ENCODE measurements around the gene GSTM5. TPM values are rescaled to one million over a fixed set of nuclear protein-coding genes. Genes with fewer than 3 reads are reported as not detected.
"Not testable (repeated sequence)": the region's sequence is repeated elsewhere in the genome, so short reads cannot be mapped to it uniquely, and the experiment has no call there.

GSTM5 gene
- total and polyA plus RNA-seq, 7 experiments from 2014 or later: 0.42 to 0.81 TPM; not detected in 5

DNA sequence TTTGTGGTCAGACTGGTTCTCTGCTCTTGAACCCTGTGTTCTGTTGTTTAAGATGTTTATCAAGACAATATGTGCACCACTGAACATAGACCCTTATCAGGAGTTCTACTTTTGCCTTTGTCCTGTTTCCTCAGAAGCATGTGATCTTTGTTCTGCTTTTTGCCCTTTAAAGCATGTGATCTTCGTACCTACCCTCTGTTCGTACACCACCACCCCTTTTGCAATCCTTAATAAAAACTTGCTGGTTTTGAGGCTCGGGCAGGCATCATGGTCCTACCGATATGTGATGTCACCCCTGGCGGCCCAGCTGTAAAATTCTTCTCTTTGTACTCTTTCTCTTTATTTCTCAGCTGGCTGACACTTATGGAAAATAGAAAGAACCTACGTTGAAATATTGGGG is 27.3 kb upstream of the GSTM5 start:
- H3K36me3 Mint-ChIP-seq; H3K27me3 ChIP-seq (ENCODE audit: control insufficient read depth in 2 of 2, insufficient read depth in 2 of 2, low read length in 2 of 2); POLR2A ChIA-PET; H3K4me3 Mint-ChIP-seq; H3K27ac Mint-ChIP-seq; H3K9me3 ChIP-seq (ENCODE audit: control insufficient read depth in 2 of 3, low read length in 3 of 3); H3K36me3 ChIP-seq (ENCODE audit: control insufficient read depth in 2 of 3, insufficient read depth in 3 of 3, low read length in 3 of 3); H3K4me1 ChIP-seq (ENCODE audit: control insufficient read depth in 2 of 2, insufficient read depth in 2 of 2, low read length in 2 of 2); CTCF ChIA-PET; ATAC-seq; H3K9me3 Mint-ChIP-seq; DNase-seq; H3K4me3 ChIP-seq (ENCODE audit: low read length); H3K27me3 Mint-ChIP-seq; H3K27ac ChIP-seq (ENCODE audit: low read depth, low read length): not testable (repeated sequence)
- intact Hi-C loops (cut with micrococcal nuclease): loop anchor here in 1 of 2 donors (5.0 kb wide), 1 partner anchor 137 kb away; the partner anchor contains the start of gene GNAI3
- H3K4me1 Mint-ChIP-seq: peaks cover 0 to 19% (median 8%) of the 10 kb centered on the region in 7 donors

DNA sequence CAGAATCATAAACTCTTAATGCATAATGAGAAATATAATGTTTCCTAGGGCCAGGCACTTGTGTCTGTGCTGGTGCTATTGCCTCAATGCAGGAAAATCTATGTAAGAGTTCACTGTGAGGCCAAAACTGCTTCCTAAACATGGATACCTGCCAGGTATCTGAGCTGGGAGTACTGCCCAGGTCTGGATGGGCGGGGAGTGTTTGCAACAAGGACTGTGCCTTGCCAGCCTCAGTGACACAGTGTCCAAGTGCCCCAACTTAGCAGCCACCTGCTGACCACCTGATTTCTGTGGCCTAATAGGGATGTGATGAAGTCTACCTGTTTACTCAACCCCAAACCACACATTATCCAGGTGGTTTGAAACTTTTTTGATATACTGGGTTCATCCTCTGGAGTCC is 26.7 kb upstream of the GSTM5 start:
- peaks cover 0 to 22% (median 8%) of the 10 kb centered on the region in 7 donors for H3K4me1 Mint-ChIP-seq
- H3K27me3 Mint-ChIP-seq, POLR2A ChIA-PET: not testable (repeated sequence)

DNA sequence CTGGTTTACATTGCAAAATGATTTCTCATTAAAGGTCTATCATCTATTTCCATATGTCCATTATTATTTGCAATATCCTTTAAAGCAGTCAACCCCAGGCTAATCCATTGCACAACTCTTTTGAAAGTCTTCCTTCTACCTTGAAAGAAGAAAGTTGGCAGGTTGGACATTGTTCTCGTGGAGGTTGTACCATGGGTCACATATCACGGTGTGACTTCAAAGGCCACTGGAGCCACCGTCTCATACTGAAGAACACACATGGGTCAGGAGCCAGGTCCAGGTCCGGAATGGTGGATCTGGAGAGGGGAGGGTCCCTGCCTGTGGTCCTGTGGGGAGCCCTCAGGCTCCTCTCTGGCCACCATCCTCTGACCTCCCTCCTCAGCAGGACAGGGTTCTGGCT is 26.2 kb upstream of the GSTM5 start:
- H3K36me3 Mint-ChIP-seq: peaks cover 0 to 13% (median 10%) of the 10 kb centered on the region in 5 donors
- CTCF ChIA-PET: not testable (repeated sequence)
- intact Hi-C loops (cut with micrococcal nuclease): loop anchor here in 1 of 2 donors (2.0 to 5.0 kb wide), 5 partner anchors 17 to 349 kb away; partner anchors contain the start of genes GNAI3, GSTM2, GSTM3 and STRIP1

More for the DNA sequence above, 26.7 kb upstream of the GSTM5 start:
- H3K4me3 ChIP-seq (ENCODE audit: low read length); H3K9me3 Mint-ChIP-seq; H3K4me3 Mint-ChIP-seq; ATAC-seq; CTCF ChIA-PET; DNase-seq; H3K27me3 ChIP-seq (ENCODE audit: control insufficient read depth in 2 of 2, insufficient read depth in 2 of 2, low read length in 2 of 2); H3K27ac ChIP-seq (ENCODE audit: low read depth, low read length); H3K4me1 ChIP-seq (ENCODE audit: control insufficient read depth in 2 of 2, insufficient read depth in 2 of 2, low read length in 2 of 2); H3K9me3 ChIP-seq (ENCODE audit: control insufficient read depth in 2 of 3, low read length in 3 of 3); H3K27ac Mint-ChIP-seq; H3K36me3 ChIP-seq (ENCODE audit: control insufficient read depth in 2 of 3, insufficient read depth in 3 of 3, low read length in 3 of 3): not testable (repeated sequence)
- intact Hi-C loops (cut with micrococcal nuclease): loop anchor here in 1 of 2 donors (5.0 kb wide), 1 partner anchor 138 kb away; the partner anchor contains the start of gene GNAI3
- H3K36me3 Mint-ChIP-seq: peaks cover 0 to 12% (median 6%) of the 10 kb centered on the region in 5 donors

DNA sequence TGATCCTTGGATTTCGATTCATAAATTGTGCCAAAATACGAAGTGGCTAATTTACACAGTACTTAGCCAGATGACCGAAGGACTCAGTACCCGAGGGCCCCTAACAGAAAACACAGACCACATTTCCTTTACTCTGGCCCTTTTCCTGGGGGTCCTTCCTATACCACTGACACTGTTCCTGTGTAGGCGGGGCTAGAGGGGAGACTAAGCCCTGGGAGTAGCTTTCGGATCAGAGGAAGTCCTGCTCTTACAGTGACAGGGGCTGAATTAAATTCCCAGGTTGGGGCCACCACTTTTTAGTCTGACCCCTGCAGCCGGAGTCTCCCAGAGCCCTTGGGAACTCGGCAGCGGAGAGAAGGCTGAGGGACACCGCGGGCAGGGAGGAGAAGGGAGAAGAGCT is 24.9 kb upstream of the GSTM5 start:
- intact Hi-C loops (cut with micrococcal nuclease): loop anchor here in 1 of 2 donors (2.0 to 5.0 kb wide), 5 partner anchors 18 to 348 kb away; partner anchors contain the start of genes GNAI3, GSTM2, GSTM3 and STRIP1
- H3K4me3 ChIP-seq (ENCODE audit: low read length); H3K36me3 ChIP-seq (ENCODE audit: control insufficient read depth in 2 of 3, insufficient read depth in 3 of 3, low read length in 3 of 3); H3K9me3 ChIP-seq (ENCODE audit: control insufficient read depth in 2 of 3, low read length in 3 of 3); H3K4me1 ChIP-seq (ENCODE audit: control insufficient read depth in 2 of 2, insufficient read depth in 2 of 2, low read length in 2 of 2); H3K27me3 ChIP-seq (ENCODE audit: control insufficient read depth in 2 of 2, insufficient read depth in 2 of 2, low read length in 2 of 2); POLR2A ChIA-PET; H3K9me3 Mint-ChIP-seq; DNase-seq; ATAC-seq; H3K27me3 Mint-ChIP-seq; CTCF ChIA-PET: not testable (repeated sequence)
- Mint-ChIP-seq H3K36me3 (peaks cover 0 to 16% (median 13%) of the 10 kb centered on the region in 5 donors), H3K4me1 (peaks cover 0 to 27% (median 8%) of the 10 kb centered on the region in 7 donors), H3K4me3 (peak overlapping the region in 7 of 10 donors; percentile 81 to 99 (median 90)), H3K27ac (peak overlapping the region in 6 of 9 donors; percentile 88 to 96 (median 94))
- H3K27ac ChIP-seq (ENCODE audit: low read depth, low read length): peak overlapping the region; percentile 53

More for the DNA sequence above, 26.2 kb upstream of the GSTM5 start:
- H3K4me1 ChIP-seq (ENCODE audit: control insufficient read depth in 2 of 2, insufficient read depth in 2 of 2, low read length in 2 of 2); ATAC-seq; H3K4me3 ChIP-seq (ENCODE audit: low read length); H3K9me3 ChIP-seq (ENCODE audit: control insufficient read depth in 2 of 3, low read length in 3 of 3); H3K27ac Mint-ChIP-seq; DNase-seq; H3K36me3 ChIP-seq (ENCODE audit: control insufficient read depth in 2 of 3, insufficient read depth in 3 of 3, low read length in 3 of 3); H3K27me3 Mint-ChIP-seq; H3K27ac ChIP-seq (ENCODE audit: low read depth, low read length); POLR2A ChIA-PET; H3K27me3 ChIP-seq (ENCODE audit: control insufficient read depth in 2 of 2, insufficient read depth in 2 of 2, low read length in 2 of 2); H3K9me3 Mint-ChIP-seq; H3K4me3 Mint-ChIP-seq: not testable (repeated sequence)
- peaks cover 0 to 27% (median 8%) of the 10 kb centered on the region in 7 donors for H3K4me1 Mint-ChIP-seq

DNA sequence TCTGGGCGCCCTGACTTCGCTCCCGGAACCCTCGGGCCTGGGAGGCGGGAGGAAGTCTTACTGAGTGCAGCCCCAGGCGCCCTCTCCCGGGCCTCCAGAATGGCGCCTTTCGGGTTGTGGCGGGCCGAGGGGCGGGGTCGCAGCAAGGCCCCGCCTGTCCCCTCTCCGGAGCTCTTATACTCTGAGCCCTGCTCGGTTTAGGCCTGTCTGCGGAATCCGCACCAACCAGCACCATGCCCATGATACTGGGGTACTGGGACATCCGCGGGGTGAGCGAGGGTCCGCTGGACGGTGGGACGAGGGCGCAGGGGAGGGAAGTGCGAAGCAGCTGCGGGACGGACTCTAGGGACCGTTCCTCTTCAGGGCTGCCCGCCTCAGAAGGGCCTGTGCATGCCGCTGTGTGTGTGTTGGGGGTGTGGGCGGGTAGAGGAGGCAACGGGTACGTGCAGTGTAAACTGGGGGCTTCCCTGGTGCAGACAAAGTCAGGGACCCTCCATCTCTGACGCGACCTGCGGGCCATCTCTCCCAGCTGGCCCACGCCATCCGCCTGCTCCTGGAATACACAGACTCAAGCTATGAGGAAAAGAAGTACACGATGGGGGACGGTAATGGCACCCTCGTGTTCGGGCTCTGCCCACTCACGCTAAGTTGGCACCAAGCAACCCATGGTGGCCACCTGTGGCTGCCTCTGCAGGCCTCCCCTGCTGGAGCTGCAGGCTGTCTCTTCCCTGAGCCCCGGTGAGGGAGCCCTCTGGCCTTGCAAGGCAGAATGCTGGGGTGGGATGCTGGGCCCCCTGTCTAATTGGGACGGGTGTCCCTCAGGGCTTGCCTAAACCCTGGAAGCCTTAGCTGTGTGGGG is 24.2 kb upstream of the GSTM5 start, which contains the start of gene GSTM1:
Gene GSTM1 (plus strand): TSS at position 177 of the 859 bp plus-strand sequence. CDS start 57 bp downstream, at position 234.
- Histone ChIP-seq H3K27ac (ENCODE audit: low read depth, low read length) (peak within 1 kb of the TSS; percentile 70), H3K27me3 (ENCODE audit: control insufficient read depth in 2 of 2, insufficient read depth in 2 of 2, low read length in 2 of 2) (no peaks in the 10 kb centered on the region), H3K4me3 (ENCODE audit: low read length) (no peak within 1 kb of the TSS), H3K9me3 (ENCODE audit: control insufficient read depth in 2 of 3, low read length in 3 of 3) (no peaks in the 10 kb centered on the region), H3K36me3 (ENCODE audit: control insufficient read depth in 2 of 3, insufficient read depth in 3 of 3, low read length in 3 of 3) (no peaks in the 10 kb centered on the region), H3K4me1 (ENCODE audit: control insufficient read depth in 2 of 2, insufficient read depth in 2 of 2, low read length in 2 of 2) (no peaks in the 10 kb centered on the region)
- Mint-ChIP-seq H3K4me3 (peak within 1 kb of the TSS in 7 of 10 donors; percentile 81 to 99 (median 90)), H3K9me3 (peaks cover 0 to 6% (median 0%) of the 10 kb centered on the region in 11 donors), H3K27ac (peak within 1 kb of the TSS in 6 of 9 donors; percentile 88 to 96 (median 94)), H3K4me1 (peaks cover 0 to 27% (median 8%) of the 10 kb centered on the region in 7 donors), H3K27me3 (no peaks in the 10 kb centered on the region), H3K36me3 (peaks cover 0 to 16% (median 13%) of the 10 kb centered on the region in 5 donors)
- no peak for ATAC-seq
- ChIA-PET CTCF (no interaction called here), POLR2A (no interaction called here)
- intact Hi-C loops (cut with micrococcal nuclease): loop anchor here in 1 of 2 donors (2.0 to 5.0 kb wide), 6 partner anchors 19 to 347 kb away; partner anchors contain the start of genes GNAI3, GSTM2, GSTM3 and STRIP1
- peak in 5 of 9 donors; percentile 74 to 89 (median 82) for DNase-seq

DNA sequence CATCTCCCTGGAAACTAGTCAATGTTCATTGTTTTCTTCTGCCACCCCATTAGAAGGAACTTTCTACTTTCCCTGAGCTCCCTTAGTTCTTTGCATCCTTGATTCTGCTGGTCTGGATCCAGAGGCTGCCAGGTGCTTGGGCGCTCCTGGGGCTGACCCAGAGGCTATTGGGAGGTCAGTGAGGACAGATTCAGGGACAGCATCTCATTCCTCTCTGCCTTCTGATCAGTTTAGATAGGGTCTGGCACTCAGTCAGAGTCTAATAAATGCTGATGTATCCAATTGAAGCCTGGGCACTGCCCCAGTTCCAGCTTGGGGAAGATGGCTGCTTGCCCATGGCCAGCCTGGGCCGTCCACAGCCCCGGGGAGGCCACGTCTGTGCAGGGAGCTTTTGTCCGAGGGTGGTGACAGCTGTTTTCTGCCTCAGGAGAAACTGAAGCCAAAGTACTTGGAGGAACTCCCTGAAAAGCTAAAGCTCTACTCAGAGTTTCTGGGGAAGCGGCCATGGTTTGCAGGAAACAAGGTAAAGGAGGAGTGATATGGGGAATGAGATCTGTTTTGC is 22.1 kb upstream of the GSTM5 start:
- H3K27ac Mint-ChIP-seq: peak overlapping the region in 3 of 9 donors; percentile 36 to 78 (median 64)
- ATAC-seq: no peak

More for the DNA sequence above, 22.1 kb upstream of the GSTM5 start:
- Mint-ChIP-seq H3K27me3 (no peaks in the 10 kb centered on the region), H3K36me3 (peaks cover 0 to 16% (median 10%) of the 10 kb centered on the region in 5 donors), H3K4me1 (peaks cover 0 to 27% (median 8%) of the 10 kb centered on the region in 7 donors), H3K9me3 (peaks cover 0 to 3% (median 0%) of the 10 kb centered on the region in 11 donors), H3K4me3 (peak overlapping the region in 5 of 10 donors; percentile 2 to 89 (median 51))
- Histone ChIP-seq H3K9me3 (ENCODE audit: control insufficient read depth in 2 of 3, low read length in 3 of 3) (no peaks in the 10 kb centered on the region), H3K36me3 (ENCODE audit: control insufficient read depth in 2 of 3, insufficient read depth in 3 of 3, low read length in 3 of 3) (no peaks in the 10 kb centered on the region), H3K4me1 (ENCODE audit: control insufficient read depth in 2 of 2, insufficient read depth in 2 of 2, low read length in 2 of 2) (no peaks in the 10 kb centered on the region), H3K4me3 (ENCODE audit: low read length) (no peak overlapping the region), H3K27me3 (ENCODE audit: control insufficient read depth in 2 of 2, insufficient read depth in 2 of 2, low read length in 2 of 2) (no peaks in the 10 kb centered on the region), H3K27ac (ENCODE audit: low read depth, low read length) (no peak overlapping the region)
- DNase-seq: no peak
- POLR2A ChIA-PET: no interaction called here
- CTCF ChIA-PET: no interaction called here
- intact Hi-C loops (cut with micrococcal nuclease): loop anchor here in 1 of 2 donors (2.0 to 5.0 kb wide), 2 partner anchors 83 to 143 kb away; partner anchors contain the start of gene GNAI3
